ENCODE measurements around the gene MGAT2.
A peak's percentile ranks its signal among the peaks of the same experiment; 100 is the strongest.

Gene MGAT2

GRCh38 chr14:49594347-49595091 is 26.1 kb upstream of the MGAT2 start:
- no peak for TF ChIP-seq ZFX (IDR thresholded peaks at IDR 0.05)
- no peak for TF ChIP-seq CTCF (conservative IDR thresholded peaks at IDR 0.05)
- no peak overlapping the region for H3K27ac ChIP-seq

- TF ChIP-seq ZFX (IDR thresholded peaks at IDR 0.05) = peak; percentile 44; the same call in 1 of the 2 replicates
- no peak for TF ChIP-seq CTCF (conservative IDR thresholded peaks at IDR 0.05)
- H3K27ac ChIP-seq = peak overlapping the region; percentile 93
Measured at GRCh38 chr14:49598189-49598484, 22.5 kb upstream of the MGAT2 start.

- TF ChIP-seq ZFX (IDR thresholded peaks at IDR 0.05) = peak; percentile 16; the same call in 1 of the 2 replicates
- no peak for TF ChIP-seq CTCF (conservative IDR thresholded peaks at IDR 0.05)
- H3K27ac ChIP-seq = peak within 1 kb of the TSS; percentile 93
Measured at GRCh38 chr14:49598485-49599300, 21.9 kb upstream of the MGAT2 start, which contains the start of gene LRR1. LRR1 (plus strand) TSS chr14:49598940; CDS start chr14:49599021, 81 bp downstream.

GRCh38 chr14:49607583-49607982 is 13.0 kb upstream of the MGAT2 start:
- no peak overlapping the region for H3K27ac ChIP-seq
- TF ChIP-seq CTCF (conservative IDR thresholded peaks at IDR 0.05) = no peak
- no peak for TF ChIP-seq ZFX (IDR thresholded peaks at IDR 0.05)

GRCh38 chr14:49612251-49612650 is 8.3 kb upstream of the MGAT2 start:
- H3K27ac ChIP-seq = no peak overlapping the region
- TF ChIP-seq ZFX (IDR thresholded peaks at IDR 0.05) = no peak
- TF ChIP-seq CTCF (conservative IDR thresholded peaks at IDR 0.05) = no peak

GRCh38 chr14:49612671-49613070 is 7.9 kb upstream of the MGAT2 start:
- no peak overlapping the region for H3K27ac ChIP-seq
- TF ChIP-seq CTCF (conservative IDR thresholded peaks at IDR 0.05) = no peak
- TF ChIP-seq ZFX (IDR thresholded peaks at IDR 0.05) = no peak

- no peak for TF ChIP-seq CTCF (conservative IDR thresholded peaks at IDR 0.05)
- no peak for TF ChIP-seq ZFX (IDR thresholded peaks at IDR 0.05)
- no peak overlapping the region for H3K27ac ChIP-seq
Measured at GRCh38 chr14:49614196-49614595, 6.4 kb upstream of the MGAT2 start.
